PFSK-1 (cell line): ENCODE measurements around the gene LTB.

Experiments
- POLR2AphosphoS5 ChIP-seq: IDR thresholded peaks from 2 replicates; pipeline ENCODE4 v1.6.1; 2012; ENCODE audit warnings: low read depth, mild to moderate bottlenecking, control low read depth, low read length, moderate library complexity
- REST ChIP-seq, 2 experiments: IDR thresholded peaks; 2 replicates each; pipeline versions ENCODE4 v1.6.1 to v1.8.0; 2011 to 2012; ENCODE audit warnings: low read depth in 2 of 2, low read length in 2 of 2, control low read depth in 1 of 2, inconsistent platforms in 1 of 2, mild to moderate bottlenecking in 1 of 2, moderate library complexity in 1 of 2; ENCODE audit not compliant: insufficient read depth in 1 of 2
- TAF1 ChIP-seq: IDR thresholded peaks from 2 replicates; pipeline ENCODE4 v1.6.1; 2012; ENCODE audit warnings: low read length, control low read depth, borderline replicate concordance; ENCODE audit not compliant: insufficient read depth

- TF ChIP-seq TAF1 (no peak), REST (IDR thresholded peaks at IDR 0.05; ENCODE audit: insufficient read depth in 1 of 2, low read depth in 2 of 2, low read length in 2 of 2) (no peak), POLR2AphosphoS5 (no peak)
Measured at GRCh38 chr6:31568537-31568961, 13.7 kb downstream of the LTB start.
